Inferior parietal cortex (tissue), 1 donor: ENCODE results near the gene PPP1R9A.

Source experiments
- DNase-seq: peaks from one replicate; pipeline ENCODE4 v3.0.0-alpha.2; 2016; ENCODE audit errors: extremely low spot score

PPP1R9A gene

DNA sequence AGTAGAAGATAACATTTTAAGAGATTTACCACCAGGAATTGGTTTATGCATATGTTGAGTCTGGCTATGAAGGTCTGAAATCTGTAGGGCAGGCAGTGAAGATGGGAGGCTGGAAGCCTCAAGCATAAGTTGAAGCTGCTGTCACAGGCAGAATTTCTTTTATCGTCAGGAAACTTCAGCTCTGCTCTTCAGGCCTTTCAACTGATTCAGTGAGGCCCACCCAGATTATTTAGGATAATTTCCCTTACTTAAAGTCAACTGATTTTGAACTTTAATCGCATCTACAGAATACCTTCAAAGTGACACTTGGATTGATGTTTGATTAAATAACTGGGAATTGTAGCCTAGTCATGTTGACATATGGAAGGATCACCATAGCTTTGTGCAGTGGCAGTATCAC is 190.5 kb downstream of the PPP1R9A start:
- no peak for DNase-seq

DNA sequence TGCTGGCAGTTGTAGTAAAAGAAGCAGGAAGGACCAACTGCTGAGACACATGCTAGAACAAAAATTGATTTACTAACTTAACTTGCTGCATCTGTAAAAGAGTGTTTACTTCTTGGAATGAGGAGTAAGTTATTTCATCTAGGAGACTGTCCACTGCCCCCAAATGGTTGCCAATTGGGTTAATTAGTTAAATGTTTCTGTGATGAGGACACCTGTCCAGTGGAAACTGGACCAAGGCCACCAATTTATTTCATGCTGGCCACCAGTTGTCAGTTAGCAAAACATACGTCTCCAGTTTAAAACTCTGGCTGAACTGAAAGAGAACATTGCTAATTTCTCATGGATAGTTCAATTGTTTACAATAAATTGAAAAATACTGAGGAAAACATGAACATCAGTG is 191.7 kb downstream of the PPP1R9A start:
- DNase-seq, result no peak

DNA sequence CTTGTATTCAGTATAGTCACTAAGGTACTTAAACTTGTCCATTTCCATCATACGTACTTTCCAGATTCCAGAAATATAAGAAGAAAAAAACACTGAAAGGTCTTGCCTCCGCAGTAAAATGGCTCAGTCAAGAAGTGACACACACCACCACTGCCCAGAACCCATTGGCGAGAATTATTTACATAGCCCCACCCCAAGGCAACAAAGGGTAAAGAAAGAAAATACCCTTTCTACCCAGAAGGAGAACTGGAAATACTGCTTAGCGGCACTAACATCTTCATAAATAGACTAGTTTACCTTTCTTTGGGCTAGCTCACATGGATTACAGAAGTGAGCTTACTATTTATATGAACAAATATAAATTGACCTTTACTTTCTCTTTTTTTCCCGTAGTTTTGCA is 194.0 kb downstream of the PPP1R9A start:
- DNase-seq, result no peak

DNA sequence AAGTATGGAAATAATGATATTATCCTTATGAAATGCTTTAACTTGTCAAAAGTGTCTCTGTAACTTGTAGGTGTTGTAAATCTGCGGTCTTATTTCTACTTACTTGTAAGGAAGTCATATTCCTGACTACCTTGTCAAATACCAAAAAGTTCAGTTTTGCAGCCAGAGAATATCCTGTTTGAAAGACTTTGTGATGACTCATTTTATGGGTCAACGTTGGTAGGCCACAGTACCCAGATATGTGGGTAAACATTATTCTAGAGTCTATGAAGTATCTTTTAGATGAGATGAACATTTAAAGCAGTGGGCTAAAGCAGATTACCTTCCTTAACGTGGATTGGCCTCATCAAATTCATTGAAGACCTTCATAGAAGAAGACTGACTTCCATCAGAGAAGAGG is 195.3 kb downstream of the PPP1R9A start:
- no peak for DNase-seq

DNA sequence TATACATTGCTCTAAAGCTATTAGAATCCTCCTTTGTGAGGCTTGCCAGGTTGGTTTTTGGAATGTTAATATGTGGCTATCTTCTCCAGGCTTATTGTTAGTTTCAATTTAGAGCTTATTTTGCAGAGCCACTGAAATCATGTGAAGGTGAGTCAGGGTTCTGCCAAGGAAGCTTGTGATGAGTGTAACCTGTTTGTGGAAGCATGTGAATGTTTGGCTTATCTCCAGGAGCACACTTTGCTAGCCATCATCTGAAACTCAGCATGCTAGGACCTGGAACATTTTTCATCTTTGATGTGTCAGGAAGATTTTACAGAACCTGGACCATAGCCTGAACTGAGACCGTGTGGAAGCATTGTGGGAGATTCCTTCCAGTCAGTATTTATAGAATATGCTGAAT is 197.3 kb downstream of the PPP1R9A start:
- peak; percentile 55 for DNase-seq

DNA sequence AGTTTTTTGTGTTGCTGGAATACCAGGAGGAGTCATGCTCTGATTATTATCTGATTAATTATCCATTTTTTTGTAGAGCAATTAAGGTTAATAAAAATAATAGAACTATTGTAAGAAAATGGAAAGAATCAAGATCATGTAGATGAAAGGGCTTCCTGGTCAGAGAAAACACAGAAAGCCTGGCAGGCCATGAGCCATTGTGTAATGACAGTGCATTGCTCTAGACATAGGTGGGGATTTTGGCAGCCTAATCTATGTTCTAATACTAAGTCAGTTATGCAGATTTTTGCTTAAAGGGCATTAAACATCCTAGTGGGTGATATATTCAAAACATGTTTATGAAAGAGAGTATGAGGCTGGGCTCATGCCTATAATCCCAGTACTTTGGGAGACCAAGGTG is 198.2 kb downstream of the PPP1R9A start:
- no peak for DNase-seq

DNA sequence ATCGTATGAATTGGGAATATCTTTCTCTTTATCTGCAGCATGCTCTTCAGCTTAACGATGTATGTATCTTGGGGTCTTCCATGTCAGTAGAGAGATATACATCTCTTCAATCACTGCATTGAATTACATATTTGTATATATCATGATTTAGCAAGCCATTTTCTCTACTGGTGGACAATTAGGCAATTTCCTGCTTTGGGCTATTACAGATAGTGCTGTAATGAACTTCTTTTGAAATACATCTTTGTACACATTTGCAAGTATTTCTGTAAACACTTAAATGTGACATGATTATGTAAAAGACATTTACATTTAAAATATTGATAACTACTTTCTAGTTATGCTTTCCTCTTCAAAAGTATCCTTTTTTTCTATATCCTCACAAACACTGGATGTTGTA is 199.0 kb downstream of the PPP1R9A start:
- no peak for DNase-seq

DNA sequence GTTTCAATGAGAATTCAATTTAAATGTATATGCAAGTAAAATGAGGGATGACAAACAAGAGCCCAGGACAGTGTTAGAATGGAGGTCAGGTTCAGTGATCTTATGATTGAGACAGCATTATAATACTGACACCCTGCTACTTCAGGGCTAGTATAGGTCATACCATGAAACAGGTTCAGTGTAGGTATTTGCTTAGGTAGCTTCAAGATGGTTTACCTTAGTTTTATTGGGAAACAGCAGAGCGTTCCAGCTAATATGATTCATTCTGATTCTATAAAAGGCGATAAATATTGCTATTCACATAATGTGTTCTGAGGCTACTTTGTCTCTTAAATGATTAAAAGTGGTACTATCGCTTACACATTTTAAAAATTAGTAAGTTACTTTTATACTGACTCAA is 203.3 kb downstream of the PPP1R9A start:
- DNase-seq, result no peak

DNA sequence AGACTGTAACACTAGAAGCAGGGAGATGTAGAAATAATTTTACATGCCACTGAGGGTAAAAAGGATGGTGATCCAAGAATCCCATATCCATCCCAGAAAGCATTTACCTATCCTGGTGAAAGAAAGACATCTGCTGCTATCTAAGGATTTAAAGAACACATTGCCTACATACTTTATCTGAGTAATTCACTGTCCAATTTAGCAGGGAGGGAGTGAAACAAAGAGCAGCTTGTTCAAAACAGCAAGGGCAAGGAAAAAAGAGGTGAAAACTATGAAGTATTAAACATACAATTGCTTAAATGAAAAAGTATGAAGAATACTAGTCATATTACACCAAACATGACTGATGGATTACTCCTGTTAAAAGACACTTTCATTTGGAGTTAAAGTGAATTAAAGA is 206.2 kb downstream of the PPP1R9A start:
- DNase-seq, result no peak

DNA sequence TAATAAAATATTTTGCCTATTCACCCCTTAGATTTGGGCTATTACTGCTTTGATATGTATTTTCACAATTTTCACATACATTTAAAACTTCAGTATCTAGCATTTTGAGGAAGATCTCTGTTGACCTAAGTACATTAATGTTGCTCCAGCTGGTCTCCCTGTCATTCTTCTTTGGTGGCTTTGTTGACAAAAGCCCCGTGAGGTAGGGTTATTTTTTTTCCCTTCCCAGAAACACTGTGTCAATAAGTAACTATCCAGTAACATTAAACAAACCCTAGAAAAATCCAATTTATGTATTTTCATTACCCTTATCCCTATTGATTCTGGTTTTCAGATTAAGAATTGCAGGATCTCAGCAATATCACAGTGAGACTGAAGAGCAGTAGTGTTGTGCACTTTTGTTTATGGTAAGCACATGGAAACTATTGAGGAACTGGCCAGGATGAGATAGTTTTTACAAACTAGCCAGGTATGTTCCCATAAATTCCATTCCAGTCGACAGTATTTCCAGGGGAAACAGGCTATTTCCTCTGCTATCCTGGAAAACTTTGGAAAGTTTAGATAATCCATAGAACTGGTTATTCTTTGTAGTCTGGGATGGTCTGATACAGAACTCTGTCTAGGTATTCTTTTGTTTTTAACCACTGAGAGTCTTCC is 218.8 kb downstream of the PPP1R9A start:
- no peak for DNase-seq

DNA sequence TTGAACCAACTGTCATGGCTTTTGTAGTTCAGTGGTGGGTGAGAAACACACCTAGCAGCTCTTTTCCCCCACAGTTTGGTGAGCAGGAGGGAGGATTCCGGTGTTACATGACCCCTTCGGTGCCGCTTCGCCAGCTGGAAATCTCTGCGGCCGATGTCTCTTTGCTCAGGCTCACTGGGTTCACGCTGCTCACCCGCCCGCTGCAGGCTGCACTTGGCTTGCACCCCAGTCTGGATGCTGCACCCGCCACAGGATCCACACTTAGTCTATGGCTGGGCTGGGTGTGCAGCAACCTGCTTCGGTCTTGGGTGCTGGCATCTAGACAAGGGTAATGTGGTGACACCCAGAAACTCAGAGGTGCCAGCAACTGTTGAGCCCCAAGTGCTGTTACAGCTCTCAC is 225.1 kb downstream of the PPP1R9A start:
- DNase-seq, result no peak

DNA sequence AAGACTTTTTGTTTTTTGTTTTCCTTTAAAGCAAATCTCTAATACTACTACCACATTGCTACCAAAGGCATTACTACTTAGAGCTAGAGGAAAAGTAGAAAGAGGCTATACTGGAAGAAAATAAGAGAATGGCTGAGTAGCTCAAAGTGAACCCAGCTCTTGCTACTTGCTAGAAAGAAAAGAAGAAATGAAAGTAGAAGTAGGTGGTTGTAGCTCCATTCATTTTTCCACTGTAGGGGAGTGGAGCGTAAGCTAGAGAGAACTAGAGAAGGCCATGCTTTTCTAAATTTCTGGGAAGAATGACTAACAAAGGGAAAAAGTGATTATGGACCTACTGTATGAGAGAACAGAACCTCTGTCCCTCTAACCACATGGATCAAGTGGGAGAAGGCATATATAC is 232.5 kb downstream of the PPP1R9A start:
- no peak for DNase-seq

DNA sequence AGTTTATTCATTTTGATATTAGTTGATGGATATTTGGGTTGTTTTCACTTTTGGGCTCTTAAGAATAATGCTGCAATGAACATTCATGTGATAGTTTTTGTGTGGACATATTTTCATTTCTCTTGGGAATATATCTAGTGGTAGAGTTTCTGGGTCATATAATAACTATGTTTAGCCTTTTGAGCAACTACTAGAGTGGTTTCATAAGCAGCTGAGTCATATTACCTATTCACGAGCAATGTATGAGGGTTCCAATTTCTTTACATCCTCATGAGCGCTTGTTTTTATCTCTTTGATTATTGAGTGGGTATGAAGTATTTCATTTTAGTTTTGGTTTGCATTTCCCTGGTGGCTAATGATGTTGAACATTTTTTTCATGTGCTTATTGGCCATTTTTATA is 234.4 kb downstream of the PPP1R9A start:
- no peak for DNase-seq

DNA sequence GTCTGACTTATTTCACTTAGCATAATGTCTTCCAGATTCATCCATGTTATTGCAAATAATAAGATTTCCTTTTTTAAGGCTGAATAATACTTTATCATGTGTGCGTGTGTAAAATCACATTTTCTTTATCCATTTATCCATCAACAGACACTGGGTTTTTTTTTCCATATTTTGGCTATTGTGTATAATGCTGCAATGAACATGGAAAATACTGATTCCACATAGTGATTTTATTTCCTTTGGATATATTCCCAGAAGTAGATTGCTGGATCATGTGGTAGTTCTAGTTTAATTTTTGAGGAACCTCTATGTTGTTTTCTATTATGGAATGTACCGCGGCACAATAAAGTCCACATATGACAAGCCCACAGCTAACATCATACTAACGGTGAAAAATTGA is 236.9 kb downstream of the PPP1R9A start:
- DNase-seq, result no peak

DNA sequence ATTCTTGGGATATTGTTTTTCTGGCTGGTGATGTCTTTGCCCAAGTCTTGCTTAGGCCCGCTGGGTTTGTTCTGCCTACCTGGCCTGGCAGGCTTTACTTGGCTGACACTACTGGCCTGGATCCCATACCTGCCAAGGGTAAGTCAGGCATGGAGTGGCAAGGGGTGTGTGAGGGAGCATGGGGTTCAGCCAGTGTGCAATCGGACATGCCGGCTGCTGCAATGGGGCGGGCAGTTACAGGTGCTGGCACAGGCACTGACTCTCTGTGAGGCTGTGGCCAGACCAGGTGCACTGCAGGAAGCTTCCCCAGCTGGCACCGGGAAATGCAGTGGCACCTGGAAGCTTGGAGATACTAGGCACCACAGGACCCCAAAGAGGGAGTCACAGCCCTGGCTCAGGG is 248.6 kb downstream of the PPP1R9A start:
- no peak for DNase-seq

DNA sequence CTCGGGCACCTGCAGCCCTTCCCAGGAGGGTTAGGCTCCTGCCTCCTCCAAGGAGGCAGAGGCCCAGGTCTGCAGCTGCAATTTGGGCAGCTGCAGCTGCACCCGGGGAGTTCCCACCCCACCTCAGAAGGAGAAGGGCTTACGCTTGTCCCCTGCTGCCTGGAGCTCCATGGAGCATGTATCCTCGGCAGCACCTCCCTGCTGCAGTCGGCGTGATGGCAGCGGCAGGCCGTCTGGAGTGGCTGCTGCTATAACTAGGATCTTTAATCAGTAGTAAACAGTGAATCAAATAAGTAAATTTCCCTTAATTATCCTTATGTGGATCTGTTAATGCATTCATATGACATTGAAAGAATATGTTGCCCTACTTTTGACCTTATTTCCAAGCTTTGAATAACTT is 250.0 kb downstream of the PPP1R9A start:
- DNase-seq, result no peak

DNA sequence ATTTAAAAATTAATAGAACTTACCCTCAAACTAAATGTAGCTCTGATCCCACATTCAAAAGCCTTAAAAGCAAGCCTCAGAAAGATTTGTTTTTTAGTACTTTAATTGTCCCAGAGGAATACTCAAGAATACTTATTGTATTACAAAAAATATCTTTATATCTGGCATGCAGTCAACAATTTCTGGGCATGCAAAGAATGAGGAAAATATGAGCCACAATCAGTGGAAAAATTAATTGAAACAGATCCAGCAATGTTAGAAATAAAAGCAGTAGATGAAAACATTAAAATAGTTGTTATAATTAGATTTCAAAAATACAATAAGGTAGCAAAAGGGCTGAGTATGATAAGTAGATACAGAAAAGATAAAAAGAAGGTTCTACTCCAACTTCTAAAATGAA is 262.3 kb downstream of the PPP1R9A start:
- DNase-seq, result no peak

DNA sequence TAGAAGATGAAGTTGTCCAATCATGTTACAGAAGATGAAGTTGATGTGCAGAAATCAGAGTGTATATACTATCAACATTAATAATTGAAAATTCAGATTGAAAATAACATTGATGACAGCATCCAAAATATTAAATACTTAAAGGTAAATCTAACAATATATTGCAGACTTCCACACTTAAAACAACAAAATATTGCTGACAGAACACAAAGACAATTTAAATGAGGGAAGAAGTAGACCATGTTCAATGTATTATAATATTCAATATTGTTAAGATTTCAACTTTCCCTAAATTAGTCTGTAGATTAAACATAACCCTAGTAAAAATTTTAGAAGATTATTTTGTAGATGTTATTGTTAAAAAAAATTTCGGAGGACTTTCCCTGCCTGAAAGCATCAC is 265.0 kb downstream of the PPP1R9A start:
- DNase-seq, result no peak

DNA sequence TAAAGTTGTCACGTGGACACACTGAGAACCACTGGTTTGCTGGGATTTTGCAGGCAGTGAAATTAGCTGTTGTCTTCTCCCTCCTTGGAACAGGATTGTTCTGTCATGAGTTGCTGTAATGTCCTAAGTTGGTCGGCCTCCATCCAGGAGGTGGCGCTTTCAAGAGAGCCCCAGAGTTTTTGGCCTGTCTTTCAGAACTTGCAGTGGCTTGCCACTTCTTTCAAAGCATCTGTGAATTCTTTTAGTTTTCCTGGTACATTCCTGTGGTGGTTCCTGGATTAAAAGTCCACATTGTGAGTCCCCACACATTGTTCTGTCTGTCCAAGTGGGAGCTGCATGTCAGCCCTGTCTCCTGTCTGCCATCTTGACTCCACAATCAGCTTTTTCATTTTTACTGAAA is 283.1 kb downstream of the PPP1R9A start:
- no peak for DNase-seq

DNA sequence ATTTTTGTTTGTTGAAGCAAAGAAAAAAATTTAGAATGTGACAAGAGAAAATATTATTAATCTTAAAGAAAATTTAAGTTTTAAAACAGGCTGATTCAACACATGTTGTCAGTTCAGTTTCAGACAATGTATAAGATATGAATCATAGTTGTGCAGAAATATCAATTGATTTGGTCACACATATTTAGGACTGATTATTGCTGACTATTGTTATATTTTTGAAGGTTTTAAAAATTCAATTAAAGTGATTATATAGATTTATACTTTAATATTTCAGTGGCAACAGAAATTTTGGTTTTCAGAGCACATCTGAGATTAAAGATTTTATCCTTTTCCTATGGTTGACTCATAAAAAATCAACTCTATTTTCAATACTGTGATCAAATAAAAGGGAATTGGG is 284.4 kb downstream of the PPP1R9A start:
- no peak for DNase-seq

DNA sequence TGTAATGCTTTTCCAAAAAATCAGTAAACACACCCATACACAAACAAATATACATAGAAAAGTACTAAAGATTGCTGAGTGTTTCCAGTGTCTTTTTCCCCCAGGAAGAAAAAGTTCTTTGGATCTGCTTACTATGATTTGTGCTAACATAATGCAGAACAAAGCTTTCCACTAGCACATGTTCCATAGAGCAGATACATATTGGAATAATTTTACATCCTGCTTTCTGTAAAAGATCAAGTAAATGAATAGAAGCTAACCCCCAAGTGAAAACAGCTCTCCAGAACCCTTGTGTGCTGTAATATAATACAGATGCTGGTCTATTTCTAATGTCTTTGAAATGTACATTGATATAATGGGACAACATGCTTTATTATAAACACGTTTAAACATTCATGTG is 291.5 kb downstream of the PPP1R9A start:
- DNase-seq, result no peak

DNA sequence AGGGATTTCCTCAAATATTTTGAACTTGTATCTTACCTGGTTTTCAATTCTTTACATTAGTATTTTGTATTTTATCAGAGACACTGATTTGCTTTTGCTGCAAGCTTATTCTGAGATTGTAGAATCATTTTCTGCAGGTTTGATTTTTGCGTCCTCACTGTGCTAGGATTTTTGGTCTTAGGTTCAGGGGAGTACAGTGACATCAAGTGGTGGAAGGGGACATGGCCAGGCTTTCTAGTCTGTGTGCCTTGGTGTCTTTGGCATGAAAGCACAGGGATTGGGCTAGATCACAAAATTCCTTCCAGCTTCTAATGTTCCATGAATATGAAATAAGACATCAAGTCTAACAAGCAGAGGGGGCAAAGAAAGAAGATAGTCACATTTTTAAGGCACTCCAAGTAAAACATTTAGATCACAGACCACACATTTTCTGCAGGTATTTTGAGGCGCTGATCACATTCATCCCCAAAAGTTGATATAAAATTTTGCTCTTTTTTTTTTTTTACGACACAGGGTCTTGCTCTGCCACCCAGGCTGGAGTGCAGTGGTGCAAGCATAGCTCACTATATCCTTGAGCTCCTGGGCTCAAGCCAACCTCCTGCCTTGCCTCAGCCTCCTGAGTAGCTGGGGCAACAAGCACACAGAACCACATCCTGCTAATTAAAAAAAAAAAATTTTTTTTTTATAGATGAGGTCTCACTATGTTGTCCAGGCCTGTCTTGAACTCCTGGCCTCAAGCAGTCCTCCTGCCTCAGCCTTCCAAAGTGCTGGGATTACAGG is 292.6 kb downstream of the PPP1R9A start:
- peak; percentile 85 for DNase-seq

DNA sequence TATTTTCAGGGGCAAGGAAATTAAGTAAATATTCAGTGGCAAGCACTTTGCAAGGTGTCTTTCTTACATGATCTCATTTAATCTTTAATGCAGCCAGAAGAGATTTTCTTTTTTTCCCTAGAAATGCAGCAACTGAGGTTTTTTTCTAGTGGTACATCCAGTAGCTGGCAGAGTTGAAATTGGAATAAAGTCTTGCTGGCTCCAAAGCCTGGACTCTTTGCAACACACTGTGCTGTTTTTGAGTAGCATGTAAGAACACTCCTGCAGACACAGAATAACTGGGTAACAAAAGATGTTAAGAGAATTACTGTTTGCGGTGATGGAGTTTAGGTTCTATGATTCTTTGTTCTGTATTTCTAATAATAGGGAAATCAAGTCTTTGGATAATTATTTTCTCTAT is 293.3 kb downstream of the PPP1R9A start:
- peak; percentile 29 for DNase-seq

DNA sequence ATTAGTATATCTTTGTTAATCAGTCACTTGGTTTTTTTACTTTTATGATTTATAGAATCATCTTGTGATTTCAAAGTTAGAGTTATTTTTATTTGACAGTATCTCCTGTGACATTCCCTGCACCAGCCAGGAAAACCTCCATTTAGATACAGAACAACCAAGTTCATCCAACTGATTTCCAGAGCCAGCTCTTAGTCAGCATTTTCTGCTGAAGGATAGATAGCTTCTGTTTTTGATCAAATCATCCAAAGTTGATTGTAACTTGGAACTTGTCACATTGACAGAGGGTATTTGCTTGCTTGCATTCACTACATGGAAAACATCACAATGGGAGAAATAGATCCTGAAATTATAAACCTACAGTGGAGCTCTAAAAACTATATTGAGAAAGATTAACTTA is 294.3 kb downstream of the PPP1R9A start:
- DNase-seq, result peak; percentile 7
